ENCODE data around the gene AMH. TPM values are rescaled to one million over a fixed set of nuclear protein-coding genes. Genes with fewer than 3 reads are reported as not detected.

The AMH gene
- polyA plus RNA-seq, 3 donors: 0.12 TPM; not detected in 2

DNA sequence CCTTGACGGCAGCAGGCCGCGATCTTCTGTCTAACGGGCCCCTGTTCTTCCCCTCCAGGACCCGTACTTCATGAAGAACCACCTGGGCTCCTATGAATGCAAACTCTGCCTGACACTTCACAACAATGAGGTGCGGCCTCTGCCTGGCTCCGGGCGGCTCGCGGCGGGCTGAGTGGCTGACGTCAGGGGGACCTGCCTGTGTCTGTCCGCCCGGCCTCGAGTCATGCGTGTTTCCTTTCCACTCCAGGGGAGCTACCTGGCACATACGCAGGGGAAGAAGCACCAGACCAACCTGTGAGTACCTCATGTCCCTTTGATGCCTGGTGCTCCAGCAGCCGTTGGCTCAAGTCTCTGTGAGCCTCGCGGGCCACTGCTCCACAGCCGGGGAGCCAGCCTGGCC lies 4.6 kb upstream of the AMH start:
- Mint-ChIP-seq H3K4me1 (peaks cover 21% of the 10 kb centered on the region), H3K36me3 (peaks cover 45 to 79% of the 10 kb centered on the region in 2 donors), H3K9me3 (peaks cover 0 to 2% (median 0%) of the 10 kb centered on the region in 7 donors), H3K27me3 (ENCODE audit: low read depth in 3 of 3) (peaks cover under 1 to 14% (median 8%) of the 10 kb centered on the region in 3 donors), H3K27ac (no peak overlapping the region), H3K4me3 (no peak overlapping the region)
- Histone ChIP-seq H3K27ac (ENCODE audit: low read depth in 1 of 2, low read length in 2 of 2) (no peak overlapping the region), H3K9ac (ENCODE audit: insufficient read depth, low read length, poor library complexity, severe bottlenecking) (no peak overlapping the region), H2AFZ (ENCODE audit: insufficient read depth, low read depth, low read length, poor library complexity, severe bottlenecking) (no peak overlapping the region), H3K4me3 (replicated peaks in 1 of 3; ENCODE audit: low read depth in 2 of 3, low read length in 3 of 3) (no peak overlapping the region), H3K4me1 (ENCODE audit: control insufficient read depth in 1 of 2, insufficient read depth in 2 of 2, low read length in 2 of 2) (peaks cover 11 to 17% of the 10 kb centered on the region in 2 donors), H4K20me1 (ENCODE audit: insufficient read depth, low read length) (peaks cover 94% of the 10 kb centered on the region), H3K4me2 (replicated peaks; ENCODE audit: extremely low read depth, low read length, poor library complexity, severe bottlenecking) (no peak overlapping the region), H3K27me3 (ENCODE audit: control insufficient read depth in 2 of 2, insufficient read depth in 2 of 2, low read length in 2 of 2) (peaks cover 0 to 9% of the 10 kb centered on the region in 2 donors), H3K79me2 (ENCODE audit: insufficient read depth, low read length) (peaks cover 56% of the 10 kb centered on the region), H3K36me3 (replicated peaks in 1 of 2; ENCODE audit: control insufficient read depth in 1 of 2, insufficient read depth in 2 of 2, low read length in 2 of 2) (peaks cover 60 to 83% of the 10 kb centered on the region in 2 donors), H3K9me3 (replicated peaks in 1 of 2; ENCODE audit: control insufficient read depth in 1 of 2, insufficient read depth in 1 of 2, low read length in 2 of 2) (no peaks in the 10 kb centered on the region)
- no peak for DNase-seq
- intact Hi-C loops (cut with micrococcal nuclease): no loop called here
- 97% methylated on average over 21 of the region's 21 CpGs for WGBS (ENCODE audit: insufficient coverage)
- TF ChIP-seq, protein P1, sequence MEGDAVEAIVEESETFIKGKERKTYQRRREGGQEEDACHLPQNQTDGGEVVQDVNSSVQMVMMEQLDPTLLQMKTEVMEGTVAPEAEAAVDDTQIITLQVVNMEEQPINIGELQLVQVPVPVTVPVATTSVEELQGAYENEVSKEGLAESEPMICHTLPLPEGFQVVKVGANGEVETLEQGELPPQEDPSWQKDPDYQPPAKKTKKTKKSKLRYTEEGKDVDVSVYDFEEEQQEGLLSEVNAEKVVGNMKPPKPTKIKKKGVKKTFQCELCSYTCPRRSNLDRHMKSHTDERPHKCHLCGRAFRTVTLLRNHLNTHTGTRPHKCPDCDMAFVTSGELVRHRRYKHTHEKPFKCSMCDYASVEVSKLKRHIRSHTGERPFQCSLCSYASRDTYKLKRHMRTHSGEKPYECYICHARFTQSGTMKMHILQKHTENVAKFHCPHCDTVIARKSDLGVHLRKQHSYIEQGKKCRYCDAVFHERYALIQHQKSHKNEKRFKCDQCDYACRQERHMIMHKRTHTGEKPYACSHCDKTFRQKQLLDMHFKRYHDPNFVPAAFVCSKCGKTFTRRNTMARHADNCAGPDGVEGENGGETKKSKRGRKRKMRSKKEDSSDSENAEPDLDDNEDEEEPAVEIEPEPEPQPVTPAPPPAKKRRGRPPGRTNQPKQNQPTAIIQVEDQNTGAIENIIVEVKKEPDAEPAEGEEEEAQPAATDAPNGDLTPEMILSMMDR (IDR thresholded peaks at IDR 0.05): no peak

DNA sequence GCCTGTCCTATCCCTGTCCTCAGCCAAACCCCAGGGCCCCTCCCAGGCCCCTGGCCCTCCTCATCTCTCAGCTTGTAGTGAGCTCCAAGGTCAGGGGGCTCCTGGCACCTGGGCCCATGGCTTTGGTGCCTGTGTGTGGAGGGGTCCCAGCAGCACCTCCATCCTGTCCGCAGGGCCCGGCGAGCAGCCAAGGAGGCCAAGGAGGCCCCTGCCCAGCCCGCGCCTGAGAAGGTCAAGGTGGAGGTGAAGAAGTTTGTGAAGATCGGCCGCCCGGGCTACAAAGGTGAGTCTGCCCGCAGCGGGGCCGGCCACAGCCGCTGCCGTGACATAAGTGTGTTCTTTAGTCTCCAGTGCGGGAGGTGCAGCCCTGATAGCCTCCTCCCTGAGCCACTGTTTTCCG lies 3.9 kb upstream of the AMH start:
- Mint-ChIP-seq H3K27me3 (ENCODE audit: low read depth in 3 of 3) (peaks cover 8 to 21% (median 15%) of the 10 kb centered on the region in 3 donors), H3K4me3 (no peak overlapping the region), H3K4me1 (peaks cover 14% of the 10 kb centered on the region), H3K27ac (peak overlapping the region in 1 of 7 donors; percentile 40), H3K36me3 (peaks cover 43 to 79% of the 10 kb centered on the region in 2 donors), H3K9me3 (peaks cover 0 to 4% (median 0%) of the 10 kb centered on the region in 7 donors)
- DNase-seq: no peak
- Histone ChIP-seq H2AFZ (ENCODE audit: insufficient read depth, low read depth, low read length, poor library complexity, severe bottlenecking) (no peak overlapping the region), H3K4me3 (replicated peaks in 1 of 3; ENCODE audit: low read depth in 2 of 3, low read length in 3 of 3) (no peak overlapping the region), H3K9ac (ENCODE audit: insufficient read depth, low read length, poor library complexity, severe bottlenecking) (no peak overlapping the region), H3K79me2 (ENCODE audit: insufficient read depth, low read length) (peaks cover 48% of the 10 kb centered on the region), H3K27ac (ENCODE audit: low read depth in 1 of 2, low read length in 2 of 2) (no peak overlapping the region), H3K9me3 (replicated peaks in 1 of 2; ENCODE audit: control insufficient read depth in 1 of 2, insufficient read depth in 1 of 2, low read length in 2 of 2) (peaks cover 0 to 5% of the 10 kb centered on the region in 2 donors), H4K20me1 (ENCODE audit: insufficient read depth, low read length) (peaks cover 94% of the 10 kb centered on the region), H3K36me3 (replicated peaks in 1 of 2; ENCODE audit: control insufficient read depth in 1 of 2, insufficient read depth in 2 of 2, low read length in 2 of 2) (peaks cover 60 to 83% of the 10 kb centered on the region in 2 donors), H3K27me3 (ENCODE audit: control insufficient read depth in 2 of 2, insufficient read depth in 2 of 2, low read length in 2 of 2) (peaks cover 4 to 17% of the 10 kb centered on the region in 2 donors), H3K4me2 (replicated peaks; ENCODE audit: extremely low read depth, low read length, poor library complexity, severe bottlenecking) (no peak overlapping the region), H3K4me1 (ENCODE audit: control insufficient read depth in 1 of 2, insufficient read depth in 2 of 2, low read length in 2 of 2) (peaks cover 10 to 14% of the 10 kb centered on the region in 2 donors)
- 98% methylated on average over 13 of the region's 15 CpGs for WGBS (ENCODE audit: insufficient coverage)
- TF ChIP-seq, protein P1 (IDR thresholded peaks at IDR 0.05): no peak
- intact Hi-C loops (cut with micrococcal nuclease): no loop called here

All from CD14-positive monocyte (primary cell).